IMR-90 (cell line): Measurements from ENCODE around the gene ITSN2. TPM values are rescaled to one million over a fixed set of nuclear protein-coding genes. Genes with fewer than 3 reads are reported as not detected.

Experiments
- ATAC-seq: fragments of 200-7000 bp; cut with Tn5 transposase; 2 replicates; pipeline ENCODE4 v1.9.1; 2020; ENCODE audit warnings: low read depth, mild to moderate bottlenecking, moderate library complexity
- BruUV-seq: library from RNA; stranded (reverse); fragments of 400-500 nt; replicated peaks from 2 replicates; lab custom pipeline; 2021; lab: Mats Ljungman, UMichigan
- CTCF ChIA-PET: fragments of 300-600 bp; formaldehyde crosslinking; extraction: SDS; loops from one replicate; lab custom pipeline; 2021; ENCODE audit warnings: antibody characterized with exemption; lab: Yijun Ruan, JAX
- POLR2A ChIA-PET: fragments of 300-600 bp; sonication (Branson Sonifier 250); formaldehyde crosslinking; loops from one replicate; lab custom pipeline; 2022; ENCODE audit warnings: antibody characterized with exemption; ENCODE audit not compliant: unreplicated experiment; lab: Charles Lee
- DNase-seq: peaks from one replicate; pipeline ENCODE4 v3.0.0; 2013
- H2AFZ ChIP-seq: replicated peaks from 2 replicates; pipeline ENCODE3; 2013; ENCODE audit warnings: low read length, mild to moderate bottlenecking; ENCODE audit not compliant: poor library complexity
- H2AK5ac ChIP-seq: 2 replicates; pipeline ENCODE4 v1.6.1; 2013; ENCODE audit warnings: low read depth, low read length, inconsistent platforms
- H2AK9ac ChIP-seq: replicated peaks from 2 replicates; pipeline ENCODE3; 2013; ENCODE audit warnings: mild to moderate bottlenecking, low read depth, low read length, moderate library complexity; ENCODE audit not compliant: poor library complexity
- H2BK120ac ChIP-seq: 2 replicates; pipeline ENCODE4 v1.6.1; 2013; ENCODE audit warnings: low read depth, low read length, inconsistent platforms
- H2BK15ac ChIP-seq: 3 replicates; pipeline ENCODE4 v1.6.1; 2013; ENCODE audit warnings: low read depth, low read length, inconsistent platforms
- H2BK20ac ChIP-seq: 2 replicates; pipeline ENCODE4 v1.6.1; 2013; ENCODE audit warnings: low read depth, mild to moderate bottlenecking, inconsistent platforms, low read length, moderate library complexity
- H2BK5ac ChIP-seq: 2 replicates; pipeline ENCODE4 v1.6.1; 2013; ENCODE audit warnings: mild to moderate bottlenecking, low read depth, low read length, inconsistent platforms; ENCODE audit not compliant: poor library complexity, severe bottlenecking
- H3K14ac ChIP-seq: replicated peaks from 2 replicates; pipeline ENCODE4 v1.6.1; 2013; ENCODE audit warnings: low read depth, low read length, inconsistent platforms
- H3K18ac ChIP-seq: 2 replicates; pipeline ENCODE4 v1.6.1; 2013; ENCODE audit warnings: low read depth, low read length, control low read depth
- H3K23ac ChIP-seq: 2 replicates; pipeline ENCODE4 v1.6.1; 2013; ENCODE audit warnings: low read depth, low read length, inconsistent platforms
- H3K27ac ChIP-seq: 2 replicates; pipeline ENCODE4 v1.5.1; 2013; ENCODE audit warnings: mild to moderate bottlenecking, control low read depth, low read length; ENCODE audit not compliant: insufficient read depth
- H3K27me3 ChIP-seq: 2 replicates; pipeline ENCODE4 v1.6.1; 2013; ENCODE audit warnings: low read length; ENCODE audit not compliant: control insufficient read depth, insufficient read depth
- H3K36me3 ChIP-seq: 2 replicates; pipeline ENCODE4 v1.6.1; 2013; ENCODE audit warnings: low read length, mixed read lengths; ENCODE audit not compliant: control insufficient read depth, insufficient read depth
- H3K4ac ChIP-seq: 2 replicates; pipeline ENCODE4 v1.6.1; 2013; ENCODE audit warnings: low read depth, low read length, inconsistent platforms
- H3K4me1 ChIP-seq: 2 replicates; pipeline ENCODE4 v1.6.1; 2013; ENCODE audit warnings: low read length, mixed read lengths; ENCODE audit not compliant: control insufficient read depth, insufficient read depth
- H3K4me2 ChIP-seq: 2 replicates; pipeline ENCODE4 v1.6.1; 2013; ENCODE audit warnings: low read depth, mild to moderate bottlenecking, control low read depth, low read length, moderate library complexity
- H3K4me3 ChIP-seq: 2 replicates; pipeline ENCODE4 v1.5.1; 2013; ENCODE audit warnings: low read depth, mild to moderate bottlenecking, control low read depth, low read length, moderate library complexity; ENCODE audit not compliant: insufficient read depth
- H3K56ac ChIP-seq: 2 replicates; pipeline ENCODE4 v1.6.1; 2013; ENCODE audit warnings: low read length, inconsistent platforms; ENCODE audit not compliant: insufficient read depth; ENCODE audit errors: extremely low read depth
- H3K79me1 ChIP-seq, 2 experiments: 2 replicates each; pipeline ENCODE4 v1.6.1; 2013; ENCODE audit warnings: low read length in 2 of 2, inconsistent platforms in 1 of 2, low read depth in 1 of 2
- H3K9ac ChIP-seq: 2 replicates; pipeline ENCODE4 v1.6.1; 2013; ENCODE audit warnings: low read depth, low read length, control low read depth
- H3K9me1 ChIP-seq: 2 replicates; pipeline ENCODE4 v1.6.1; 2013; ENCODE audit warnings: low read length, inconsistent platforms; ENCODE audit not compliant: insufficient read depth
- H3K9me3 ChIP-seq: 2 replicates; pipeline ENCODE4 v1.6.1; 2013; ENCODE audit warnings: low read length; ENCODE audit not compliant: control insufficient read depth, insufficient read depth
- H4K20me1 ChIP-seq: 2 replicates; pipeline ENCODE4 v1.6.1; 2013; ENCODE audit warnings: low read length, inconsistent platforms; ENCODE audit not compliant: insufficient read depth
- H4K5ac ChIP-seq: 2 replicates; pipeline ENCODE4 v1.6.1; 2013; ENCODE audit warnings: mild to moderate bottlenecking, low read depth, low read length, control low read depth
- H4K8ac ChIP-seq, 2 experiments: 2 replicates each; pipeline ENCODE4 v1.6.1; 2013; ENCODE audit warnings: low read depth in 2 of 2, low read length in 2 of 2, control low read depth in 1 of 2, inconsistent platforms in 1 of 2
- H4K91ac ChIP-seq: 2 replicates; pipeline ENCODE4 v1.6.1; 2013; ENCODE audit warnings: low read depth, low read length, inconsistent platforms; ENCODE audit not compliant: insufficient read depth
- ELK1 ChIP-seq: fragments of 150-350 bp; IDR thresholded peaks from 2 replicates; pipeline ENCODE4 v1.6.1; 2016; ENCODE audit warnings: low read depth, mild to moderate bottlenecking, low read length, moderate library complexity, borderline replicate concordance
- RAD21 ChIP-seq: IDR thresholded peaks from 2 replicates; pipeline ENCODE4 v1.6.1; 2012; ENCODE audit warnings: low read length, improper control_type of control experiment
- WGBS, 2 experiments: methylation state at CpG; one replicate each; pipeline versions ENCODE4 v1.1.5 to v1.1.7; 2013; ENCODE audit warnings: missing lambda C conversion rate in 2 of 2; ENCODE audit not compliant: insufficient read length in 1 of 2; ENCODE audit errors: extremely low coverage in 2 of 2; 5-methylcytosine and 5-hydroxymethylcytosine counted together
- dilution Hi-C: fragments of 300-500 bp; cut with HindIII; formaldehyde crosslinking; loops from one replicate; pipeline ENCODE4 v1.14.3; 2018; ENCODE audit warnings: low sequenced_read_pairs; ENCODE audit not compliant: unreplicated experiment
- in situ Hi-C: fragments of 300-500 bp; cut with MboI; formaldehyde crosslinking; loops from 3 replicates; pipeline ENCODE4 v1.14.3; 2019; ENCODE audit warnings: low sequenced_read_pairs, inconsistent platforms, mixed read lengths
- intact Hi-C: fragments of 100-400 bp; cut with micrococcal nuclease; formaldehyde crosslinking; loops from 2 replicates; pipeline ENCODE4 v1.10.0; 2022
- polyA plus RNA-seq, 3 experiments: library from polyadenylated mRNA; depleted of rRNA; stranded (reverse); fragments of >200 nt; gene quantifications; 2 replicates each; pipeline ENCODE4 v1.2.3, GENCODE V29; 2012; ENCODE audit warnings: low replicate concordance in 1 of 3
- total RNA-seq: library from RNA; depleted of rRNA; stranded (reverse); fragments of >200 nt; gene quantifications from 2 replicates; pipeline ENCODE4 v1.2.3, GENCODE V29; 2012

ITSN2 gene
- total and polyA plus RNA-seq, 2 of the 4 experiments (the other 2 are of a cell fraction): 10.7 to 17.2 TPM

GRCh38 chr2:24375349-24376087, 15.2 kb upstream of the ITSN2 start:
- Histone ChIP-seq H3K4me1 (no peaks in the 10 kb centered on the region), H3K79me1 (no peaks in the 10 kb centered on the region), H4K20me1 (no peaks in the 10 kb centered on the region), H4K8ac (no peak overlapping the region), H3K36me3 (no peaks in the 10 kb centered on the region), H3K4ac (no peak overlapping the region), H2AFZ (no peak overlapping the region), H3K27me3 (0 out of 2 replicates have a peak, but pooled peaks cover 1% of the 10 kb centered on the region), H3K27ac (no peak overlapping the region), H4K5ac (no peak overlapping the region), H3K4me2 (no peak overlapping the region), H2BK15ac (no peak overlapping the region), H2AK5ac (no peak overlapping the region), H4K91ac (no peak overlapping the region), H2BK5ac (no peak overlapping the region), H2BK120ac (no peak overlapping the region), H3K23ac (no peak overlapping the region), H3K4me3 (no peak overlapping the region), H3K14ac (no peak overlapping the region), H3K9ac (no peak overlapping the region), H3K18ac (no peak overlapping the region), H2AK9ac (no peak overlapping the region), H3K56ac (no peak overlapping the region), H2BK20ac (no peak overlapping the region), H3K9me3 (no peaks in the 10 kb centered on the region), H3K9me1 (no peaks in the 10 kb centered on the region)
- POLR2A ChIA-PET: no interaction called here
- TF ChIP-seq ELK1 (no peak), RAD21 (no peak)
- CTCF ChIA-PET: no interaction called here
- DNase-seq (no peak), ATAC-seq (no peak)
- no TSS peak for BruUV-seq
- WGBS, 2 experiments: 80% methylated on average over 1 of the region's 8 CpGs; no CpG with 5 or more reads in 1 of the 2 experiments
- in situ Hi-C loops: no loop called here
- intact Hi-C loops: no loop called here
- dilution Hi-C loops: no loop called here
